Measurements from ENCODE around the gene CORT. TPM values are rescaled to one million over a fixed set of nuclear protein-coding genes. Genes with fewer than 3 reads are reported as not detected.

Gene CORT
- total RNA-seq, 1 experiment from 2014 or later = not detected

Other genes with a start within 250 kb of the CORT start
- 11.8 and 19.9 TPM in 2 replicates for gene KIF1B, start 239.5 kb upstream of the CORT start, total RNA-seq (2014; rRNA removed; shearing (Covaris generic))
- 266 and 357 TPM in 2 replicates for gene PGD, start 51.0 kb upstream of the CORT start, total RNA-seq (2014; rRNA removed; shearing (Covaris generic))
- 11.0 and 14.3 TPM in 2 replicates for gene CENPS, start 19.6 kb upstream of the CORT start, total RNA-seq (2014; rRNA removed; shearing (Covaris generic))
- 81.5 and 102 TPM in 2 replicates for gene DFFA, start 22.5 kb downstream of the CORT start, total RNA-seq (2014; rRNA removed; shearing (Covaris generic))
- gene PEX14, start 24.9 kb downstream of the CORT start, total RNA-seq (2014; rRNA removed; shearing (Covaris generic)) = 33.4 and 34.7 TPM in 2 replicates